ENCODE measurements around the gene POPDC3.
"Not testable (repeated sequence)": the region's sequence is repeated elsewhere in the genome, so short reads cannot be mapped to it uniquely, and the experiment has no call there.

The POPDC3 gene

GRCh38 chr6:105196076-105196475 lies 16.3 kb upstream of the POPDC3 start:
- in situ Hi-C loops (cut with MboI; ENCODE audit: low sequenced_read_pairs) = no loop called here

- in situ Hi-C loops (cut with MboI; ENCODE audit: low sequenced_read_pairs) = no loop called here
These were observed 14.8 kb upstream of the POPDC3 start for GRCh38 chr6:105194591-105194990.

GRCh38 chr6:105194106-105194505 lies 14.3 kb upstream of the POPDC3 start:
- in situ Hi-C loops (cut with MboI; ENCODE audit: low sequenced_read_pairs) = no loop called here

DNA sequence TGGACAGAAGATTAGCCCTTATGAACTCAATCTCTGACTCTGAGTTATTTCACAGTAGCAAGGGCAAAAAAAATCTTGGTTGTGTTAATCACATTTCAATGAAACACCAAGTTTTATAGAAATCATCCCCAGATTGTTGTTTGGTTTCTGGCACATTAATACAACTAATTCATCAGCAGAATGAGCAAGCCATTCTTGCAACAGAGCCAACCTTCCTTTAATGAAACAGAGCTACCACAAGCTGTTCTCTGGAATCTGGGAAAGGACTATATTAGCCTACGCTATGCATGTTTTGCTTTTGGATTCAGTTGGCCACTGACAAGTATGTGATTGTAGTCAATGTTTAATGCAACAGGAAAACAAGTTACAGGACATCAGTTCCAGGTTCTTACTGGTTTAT lies 13.8 kb upstream of the POPDC3 start:
- in situ Hi-C loops (cut with MboI; ENCODE audit: low sequenced_read_pairs) = no loop called here

- in situ Hi-C loops (cut with MboI; ENCODE audit: low sequenced_read_pairs) = no loop called here
These were observed 13.1 kb upstream of the POPDC3 start for GRCh38 chr6:105192707-105193465.

- in situ Hi-C loops (cut with MboI; ENCODE audit: low sequenced_read_pairs) = no loop called here
These were observed 11.5 kb upstream of the POPDC3 start for GRCh38 chr6:105191351-105191750.

DNA sequence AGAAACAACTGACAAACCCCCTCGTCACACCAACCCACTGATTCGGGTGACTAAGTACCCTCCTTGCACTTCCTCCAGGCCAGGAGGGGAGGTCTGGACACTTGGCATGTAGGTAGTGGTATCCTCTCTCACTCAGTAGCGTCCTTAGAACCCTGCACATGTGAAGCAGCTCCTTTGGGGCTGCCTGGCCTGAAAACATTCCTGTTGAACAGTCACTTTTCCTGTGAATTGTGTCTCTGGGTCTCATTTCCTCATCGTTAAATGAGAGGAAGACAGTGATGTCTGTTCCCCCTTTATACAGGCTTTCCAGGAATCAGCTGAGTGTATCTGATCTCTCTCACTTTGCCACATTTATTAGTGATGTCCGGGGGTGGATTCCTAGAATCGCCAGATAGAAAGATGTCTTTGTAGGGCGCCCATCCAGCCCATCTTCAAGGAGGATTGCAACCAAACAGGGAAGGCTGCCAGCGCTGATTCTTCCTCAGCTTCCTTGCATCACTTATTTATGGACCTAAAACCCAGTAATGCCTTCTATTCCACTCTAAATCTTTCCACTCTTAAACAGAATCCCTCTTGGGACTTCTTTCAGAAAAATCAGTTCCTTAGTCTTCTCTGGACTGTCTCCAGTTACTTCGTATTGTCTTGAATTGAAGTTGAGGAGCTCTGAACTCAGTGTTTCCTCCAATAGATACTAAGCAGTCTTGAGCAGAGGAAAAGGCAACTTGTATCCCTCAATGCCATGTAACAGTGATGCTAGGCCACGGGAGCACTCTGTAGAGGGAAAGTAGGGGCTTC lies 9.4 kb upstream of the POPDC3 start:
- in situ Hi-C loops (cut with MboI; ENCODE audit: low sequenced_read_pairs) = no loop called here

GRCh38 chr6:105188251-105188650 lies 8.4 kb upstream of the POPDC3 start:
- in situ Hi-C loops (cut with MboI; ENCODE audit: low sequenced_read_pairs) = no loop called here

DNA sequence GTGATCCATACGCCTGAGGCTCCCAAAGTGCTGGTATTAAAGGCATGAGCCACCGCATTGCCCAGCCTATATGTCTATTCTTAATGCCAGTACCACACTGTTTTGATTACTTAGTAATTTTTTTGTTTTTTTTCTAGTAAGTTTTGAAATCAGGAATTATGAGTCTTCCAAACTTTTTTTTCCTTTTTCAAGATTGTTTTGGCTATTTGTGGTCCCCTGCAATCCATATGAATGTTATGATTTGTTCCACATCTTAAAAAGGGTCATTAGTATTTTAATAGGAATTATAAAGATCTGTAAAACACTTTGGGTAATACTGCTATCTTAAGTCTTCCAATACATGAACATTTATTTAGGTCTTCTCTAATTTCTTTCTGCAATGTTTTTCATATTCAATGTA lies 6.8 kb upstream of the POPDC3 start:
- in situ Hi-C loops (cut with MboI; ENCODE audit: low sequenced_read_pairs) = no loop called here

DNA sequence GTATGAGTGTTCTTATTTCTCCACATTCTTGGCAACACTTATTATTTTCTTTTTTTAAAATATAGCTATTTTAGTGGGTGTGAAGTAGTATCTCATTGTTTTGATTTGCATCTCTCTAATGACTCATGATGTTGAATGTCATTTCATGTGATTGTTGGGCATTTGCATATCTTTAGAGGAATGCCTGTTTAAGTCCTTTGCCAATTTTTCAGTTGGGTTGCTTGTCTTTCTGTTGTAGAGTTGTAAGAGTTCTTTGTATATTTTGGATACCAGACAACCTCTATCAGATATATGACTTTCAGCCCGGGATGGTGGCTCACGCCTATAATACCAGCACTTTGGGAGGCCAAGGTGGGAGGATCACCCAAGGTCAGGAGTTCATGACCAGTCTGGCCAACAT lies 5.1 kb upstream of the POPDC3 start:
- in situ Hi-C loops (cut with MboI; ENCODE audit: low sequenced_read_pairs) = no loop called here

- in situ Hi-C loops (cut with MboI; ENCODE audit: low sequenced_read_pairs) = no loop called here
These were observed 2.2 kb upstream of the POPDC3 start for GRCh38 chr6:105181981-105182515.

DNA sequence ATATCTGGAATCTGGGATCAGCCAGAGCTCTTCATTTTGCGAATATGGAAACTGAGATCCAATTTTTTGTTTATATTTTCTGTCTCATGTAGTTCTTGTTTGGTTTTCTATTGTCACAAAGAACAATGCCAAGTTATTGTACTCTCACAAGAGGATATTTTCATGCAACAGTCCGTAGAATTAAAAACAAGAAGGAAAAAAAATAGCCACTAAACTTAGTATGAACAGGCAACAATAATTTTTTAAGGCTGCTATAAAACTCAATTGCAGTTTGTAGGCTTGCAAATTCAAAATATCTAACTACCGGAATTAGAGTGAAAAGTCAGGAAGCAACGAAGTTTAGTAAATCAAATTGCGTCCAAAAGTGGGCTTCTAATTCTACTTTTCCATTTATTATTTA lies 1.2 kb downstream of the POPDC3 start:
- in situ Hi-C loops (cut with MboI; ENCODE audit: low sequenced_read_pairs) = no loop called here

GRCh38 chr6:105178110-105178509 lies 1.7 kb downstream of the POPDC3 start:
- in situ Hi-C loops (cut with MboI; ENCODE audit: low sequenced_read_pairs) = no loop called here

DNA sequence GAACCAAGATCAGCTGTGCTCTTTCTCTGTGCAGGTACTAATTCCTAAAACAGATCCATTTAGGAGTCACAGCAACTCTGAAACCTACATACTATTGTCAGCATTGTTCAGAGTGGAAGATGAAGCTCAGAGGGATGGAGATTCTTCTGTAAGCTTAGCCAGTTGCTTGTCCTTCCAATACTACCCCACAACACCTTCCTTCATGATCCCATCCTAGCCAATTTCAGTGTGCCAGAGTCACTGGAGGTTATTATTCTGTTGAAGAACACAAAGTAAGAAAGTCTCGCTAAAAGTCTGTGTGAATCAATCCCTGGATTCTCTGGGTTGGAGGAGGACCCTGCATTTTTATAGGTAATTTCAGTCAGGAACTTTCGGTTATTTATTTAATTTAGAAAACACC lies 2.3 kb downstream of the POPDC3 start:
- in situ Hi-C loops (cut with MboI; ENCODE audit: low sequenced_read_pairs) = no loop called here

- in situ Hi-C loops (cut with MboI; ENCODE audit: low sequenced_read_pairs) = no loop called here
These were observed 5.3 kb downstream of the POPDC3 start for GRCh38 chr6:105174512-105174911.

GRCh38 chr6:105172515-105172914 lies 7.3 kb downstream of the POPDC3 start:
- in situ Hi-C loops (cut with MboI; ENCODE audit: low sequenced_read_pairs) = not testable (repeated sequence)

GRCh38 chr6:105170059-105170458 lies 9.8 kb downstream of the POPDC3 start:
- in situ Hi-C loops (cut with MboI; ENCODE audit: low sequenced_read_pairs) = no loop called here

GRCh38 chr6:105167914-105168313 lies 11.9 kb downstream of the POPDC3 start:
- in situ Hi-C loops (cut with MboI; ENCODE audit: low sequenced_read_pairs) = no loop called here

GRCh38 chr6:105164418-105164817 lies 15.4 kb downstream of the POPDC3 start:
- in situ Hi-C loops (cut with MboI; ENCODE audit: low sequenced_read_pairs) = no loop called here

- in situ Hi-C loops (cut with MboI; ENCODE audit: low sequenced_read_pairs) = no loop called here
These were observed 16.6 kb downstream of the POPDC3 start for GRCh38 chr6:105163183-105163582.

GRCh38 chr6:105162377-105162776 lies 17.4 kb downstream of the POPDC3 start:
- in situ Hi-C loops (cut with MboI; ENCODE audit: low sequenced_read_pairs) = no loop called here

GRCh38 chr6:105161421-105161820 lies 18.4 kb downstream of the POPDC3 start:
- in situ Hi-C loops (cut with MboI; ENCODE audit: low sequenced_read_pairs) = no loop called here
